Measurements from ENCODE around the gene SIK2.
"Not testable (repeated sequence)": the region's sequence is repeated elsewhere in the genome, so short reads cannot be mapped to it uniquely, and the experiment has no call there.

SIK2 gene

GRCh38 chr11:111657905-111658304 lies 55.7 kb downstream of the SIK2 start:
- not testable (repeated sequence) for DNase-seq

GRCh38 chr11:111658493-111658892 lies 56.2 kb downstream of the SIK2 start:
- not testable (repeated sequence) for DNase-seq

GRCh38 chr11:111659201-111660115 lies 57.2 kb downstream of the SIK2 start:
- DNase-seq, result no peak

- no peak for DNase-seq
These were observed 58.6 kb downstream of the SIK2 start for GRCh38 chr11:111660822-111661221.

- peak in 6 of 58 donors; percentile 1 to 10 (median 2) for DNase-seq
These were observed 61.6 kb downstream of the SIK2 start for GRCh38 chr11:111663820-111664219.

GRCh38 chr11:111665777-111666176 lies 63.5 kb downstream of the SIK2 start:
- DNase-seq, result no peak

- no peak for DNase-seq
These were observed 66.7 kb downstream of the SIK2 start for GRCh38 chr11:111668980-111669379.

- DNase-seq, result no peak
These were observed 69.1 kb downstream of the SIK2 start for GRCh38 chr11:111671383-111671782.

- DNase-seq, result no peak
These were observed 70.7 kb downstream of the SIK2 start for GRCh38 chr11:111672949-111673348.

GRCh38 chr11:111674941-111675340 lies 72.7 kb downstream of the SIK2 start:
- DNase-seq, result no peak

GRCh38 chr11:111675891-111676290 lies 73.6 kb downstream of the SIK2 start:
- DNase-seq, result no peak

GRCh38 chr11:111676878-111677585 lies 74.8 kb downstream of the SIK2 start:
- DNase-seq, result no peak

- DNase-seq, result no peak
These were observed 78.4 kb downstream of the SIK2 start for GRCh38 chr11:111680486-111681175.

- no peak for DNase-seq
These were observed 81.6 kb downstream of the SIK2 start for GRCh38 chr11:111683806-111684205.

- DNase-seq, result no peak
These were observed 82.0 kb downstream of the SIK2 start for GRCh38 chr11:111684251-111684650.

GRCh38 chr11:111688013-111688412 lies 85.8 kb downstream of the SIK2 start:
- DNase-seq, result no peak

GRCh38 chr11:111691176-111691575 lies 88.9 kb downstream of the SIK2 start:
- DNase-seq, result no peak

GRCh38 chr11:111691741-111692140 lies 89.5 kb downstream of the SIK2 start:
- DNase-seq, result no peak

- no peak for DNase-seq
These were observed 91.1 kb downstream of the SIK2 start for GRCh38 chr11:111693224-111693937.

GRCh38 chr11:111694851-111695250 lies 92.6 kb downstream of the SIK2 start:
- DNase-seq, result peak in 1 of 58 donors; percentile 44

GRCh38 chr11:111696556-111696955 lies 94.3 kb downstream of the SIK2 start:
- no peak for DNase-seq
